ENCODE measurements around the gene CALR3.

DNA sequence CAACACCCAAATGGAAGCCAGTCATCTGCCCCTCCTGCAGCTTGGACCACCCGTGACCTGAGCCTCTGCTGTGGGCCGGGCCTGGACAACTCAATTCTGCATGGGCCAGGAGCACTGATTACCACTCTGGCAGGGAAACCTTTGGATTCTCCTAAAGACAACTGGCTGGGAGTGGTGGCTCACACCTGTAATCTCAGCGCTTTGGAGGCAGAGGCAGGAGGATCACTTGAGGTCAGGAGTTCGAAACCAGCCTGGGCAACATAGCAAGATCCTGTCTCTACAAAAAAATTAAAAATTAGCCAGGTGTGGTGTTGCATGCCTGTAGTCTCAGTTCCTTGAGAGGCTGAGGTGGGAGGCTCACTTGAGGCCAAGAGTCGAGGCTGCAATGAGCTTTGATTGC, 30.7 kb downstream of the CALR3 start:
- TF ChIP-seq CTCF (IDR thresholded peaks at IDR 0.05): no peak
- no peak for TF ChIP-seq POLR2A (IDR thresholded peaks at IDR 0.05)

Measured in esophagus squamous epithelium (tissue), 4 donors.